Liver (tissue), 3 donors: ENCODE measurements around the gene KIF6.

Experiments
- TF ChIP-seq, protein P1 (sequence below): IDR thresholded peaks from 2 replicates; pipeline ENCODE4 v1.6.1; 2016; ENCODE audit warnings: antibody characterized with exemption
- TF ChIP-seq, protein P2 (sequence below): fragments of 150-350 bp; IDR thresholded peaks from 2 replicates; pipeline ENCODE4 v1.5.1; 2017; ENCODE audit warnings: improper control_type of control experiment, low read depth, low read length; ENCODE audit not compliant: missing input control
- donor health status: healthy.
- donor health status: healthy.

DNA sequence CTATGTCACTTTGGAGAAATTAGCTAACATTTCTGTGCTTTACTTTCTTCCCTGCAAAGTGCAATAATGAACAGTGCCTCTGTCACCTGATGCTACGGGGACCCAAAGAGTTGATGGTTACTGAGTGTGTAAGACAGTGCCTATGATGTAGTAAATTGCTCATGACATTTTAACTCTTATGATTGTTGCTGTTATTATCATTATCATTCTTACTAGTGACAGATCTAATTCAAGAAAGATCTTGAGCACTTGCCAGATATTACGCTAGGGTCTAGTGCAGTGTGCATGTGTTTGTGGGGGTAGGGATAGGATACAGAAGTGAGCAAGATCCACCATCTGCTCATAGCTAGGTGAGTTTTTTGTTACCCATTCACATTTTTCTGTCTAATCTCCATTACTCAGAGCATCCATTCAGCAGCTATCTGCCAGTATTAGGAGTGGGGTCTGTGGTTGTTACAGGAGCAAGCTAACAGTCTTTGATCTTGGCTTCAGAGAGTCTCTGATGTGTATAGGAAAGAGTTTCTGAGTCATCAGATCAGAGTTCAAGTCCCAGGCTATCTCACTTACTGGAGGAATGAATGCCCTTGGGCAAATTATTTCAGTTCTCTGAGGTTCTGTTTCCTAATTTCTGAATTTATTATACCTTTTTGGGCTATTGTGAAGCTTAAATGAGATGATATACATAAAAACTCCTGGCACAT, 33.8 kb upstream of the KIF6 start:
- TF ChIP-seq, protein P1, sequence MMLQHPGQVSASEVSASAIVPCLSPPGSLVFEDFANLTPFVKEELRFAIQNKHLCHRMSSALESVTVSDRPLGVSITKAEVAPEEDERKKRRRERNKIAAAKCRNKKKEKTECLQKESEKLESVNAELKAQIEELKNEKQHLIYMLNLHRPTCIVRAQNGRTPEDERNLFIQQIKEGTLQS = no peak
- TF ChIP-seq, protein P2, sequence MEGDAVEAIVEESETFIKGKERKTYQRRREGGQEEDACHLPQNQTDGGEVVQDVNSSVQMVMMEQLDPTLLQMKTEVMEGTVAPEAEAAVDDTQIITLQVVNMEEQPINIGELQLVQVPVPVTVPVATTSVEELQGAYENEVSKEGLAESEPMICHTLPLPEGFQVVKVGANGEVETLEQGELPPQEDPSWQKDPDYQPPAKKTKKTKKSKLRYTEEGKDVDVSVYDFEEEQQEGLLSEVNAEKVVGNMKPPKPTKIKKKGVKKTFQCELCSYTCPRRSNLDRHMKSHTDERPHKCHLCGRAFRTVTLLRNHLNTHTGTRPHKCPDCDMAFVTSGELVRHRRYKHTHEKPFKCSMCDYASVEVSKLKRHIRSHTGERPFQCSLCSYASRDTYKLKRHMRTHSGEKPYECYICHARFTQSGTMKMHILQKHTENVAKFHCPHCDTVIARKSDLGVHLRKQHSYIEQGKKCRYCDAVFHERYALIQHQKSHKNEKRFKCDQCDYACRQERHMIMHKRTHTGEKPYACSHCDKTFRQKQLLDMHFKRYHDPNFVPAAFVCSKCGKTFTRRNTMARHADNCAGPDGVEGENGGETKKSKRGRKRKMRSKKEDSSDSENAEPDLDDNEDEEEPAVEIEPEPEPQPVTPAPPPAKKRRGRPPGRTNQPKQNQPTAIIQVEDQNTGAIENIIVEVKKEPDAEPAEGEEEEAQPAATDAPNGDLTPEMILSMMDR = no peak
